ENCODE measurements around the gene NLGN1. TPM values are rescaled to one million over a fixed set of nuclear protein-coding genes. Genes with fewer than 3 reads are reported as not detected.

NLGN1 gene
- total RNA-seq, 1 experiment from 2014 or later = not detected

- DNase-seq (ENCODE audit: low read depth) = no peak
Measured at GRCh38 chr3:173976281-173976680, 578.7 kb downstream of the NLGN1 start.

GRCh38 chr3:173977747-173978146, 580.2 kb downstream of the NLGN1 start:
- DNase-seq (ENCODE audit: low read depth) = peak; percentile 18

- no peak for DNase-seq (ENCODE audit: low read depth)
Measured at GRCh38 chr3:173983343-173983742, 585.8 kb downstream of the NLGN1 start.

- DNase-seq (ENCODE audit: low read depth) = no peak
Measured at GRCh38 chr3:173986861-173987410, 589.4 kb downstream of the NLGN1 start.

- DNase-seq (ENCODE audit: low read depth) = no peak
Measured at GRCh38 chr3:173988909-173989308, 591.4 kb downstream of the NLGN1 start.

- DNase-seq (ENCODE audit: low read depth) = no peak
Measured at GRCh38 chr3:173992416-173992815, 594.9 kb downstream of the NLGN1 start.

- DNase-seq (ENCODE audit: low read depth) = peak; percentile 57
Measured at GRCh38 chr3:173993299-173993698, 595.8 kb downstream of the NLGN1 start.

- DNase-seq (ENCODE audit: low read depth) = no peak
Measured at GRCh38 chr3:174000675-174001074, 603.1 kb downstream of the NLGN1 start.

GRCh38 chr3:174002543-174002942, 605.0 kb downstream of the NLGN1 start:
- DNase-seq (ENCODE audit: low read depth) = peak; percentile 14

- no peak for DNase-seq (ENCODE audit: low read depth)
Measured at GRCh38 chr3:174010907-174011306, 613.4 kb downstream of the NLGN1 start.

- DNase-seq (ENCODE audit: low read depth) = peak; percentile 88
Measured at GRCh38 chr3:174016186-174016585, 618.6 kb downstream of the NLGN1 start.

- no peak for DNase-seq (ENCODE audit: low read depth)
Measured at GRCh38 chr3:174020156-174020555, 622.6 kb downstream of the NLGN1 start.

GRCh38 chr3:174023421-174023820, 625.9 kb downstream of the NLGN1 start:
- peak; percentile 5 for DNase-seq (ENCODE audit: low read depth)

GRCh38 chr3:174028673-174029072, 631.1 kb downstream of the NLGN1 start:
- no peak for DNase-seq (ENCODE audit: low read depth)

- DNase-seq (ENCODE audit: low read depth) = no peak
Measured at GRCh38 chr3:174035328-174035886, 637.9 kb downstream of the NLGN1 start.

- no peak for DNase-seq (ENCODE audit: low read depth)
Measured at GRCh38 chr3:174046311-174046710, 648.8 kb downstream of the NLGN1 start.

- no peak for DNase-seq (ENCODE audit: low read depth)
Measured at GRCh38 chr3:174049472-174049871, 651.9 kb downstream of the NLGN1 start.

GRCh38 chr3:174051191-174051590, 653.6 kb downstream of the NLGN1 start:
- DNase-seq (ENCODE audit: low read depth) = no peak

- DNase-seq (ENCODE audit: low read depth) = no peak
Measured at GRCh38 chr3:174058804-174059203, 661.3 kb downstream of the NLGN1 start.

- no peak for DNase-seq (ENCODE audit: low read depth)
Measured at GRCh38 chr3:174060431-174060830, 662.9 kb downstream of the NLGN1 start.

- DNase-seq (ENCODE audit: low read depth) = no peak
Measured at GRCh38 chr3:174061162-174061561, 663.6 kb downstream of the NLGN1 start.

GRCh38 chr3:174061731-174062130, 664.2 kb downstream of the NLGN1 start:
- DNase-seq (ENCODE audit: low read depth) = no peak

GRCh38 chr3:174062923-174063322, 665.4 kb downstream of the NLGN1 start:
- no peak for DNase-seq (ENCODE audit: low read depth)

- no peak for DNase-seq (ENCODE audit: low read depth)
Measured at GRCh38 chr3:174068035-174068434, 670.5 kb downstream of the NLGN1 start.

Data from LHCN-M2 (cell line).